GM18502 (cell line): ENCODE results near the gene KLRC3.
"Not testable (repeated sequence)": the region's sequence is repeated elsewhere in the genome, so short reads cannot be mapped to it uniquely, and the experiment has no call there.

ENCODE experiments used
- ATAC-seq: cut with Tn5 transposase; IDR thresholded peaks from one replicate; pipeline ENCODE4 v1.9.1; 2021; ENCODE audit warnings: mild to moderate bottlenecking; ENCODE audit not compliant: unreplicated experiment, poor library complexity

The KLRC3 gene

GRCh38 chr12:10420334-10420733 lies at the start of gene KLRC3:
Gene KLRC3 (minus strand): TSS chr12:10420595. CDS start chr12:10420550, 45 bp downstream.
- not testable (repeated sequence) for ATAC-seq

- no peak for ATAC-seq
Observed at GRCh38 chr12:10469701-10470100, 49.3 kb upstream of the KLRC3 start.

- ATAC-seq: no peak
Observed at GRCh38 chr12:10466311-10466710, 45.9 kb upstream of the KLRC3 start.

GRCh38 chr12:10457760-10458159 lies 37.4 kb upstream of the KLRC3 start:
- no peak for ATAC-seq

GRCh38 chr12:10456856-10457255 lies 36.5 kb upstream of the KLRC3 start:
- ATAC-seq: no peak

- ATAC-seq: no peak
Observed at GRCh38 chr12:10455766-10456165, 35.4 kb upstream of the KLRC3 start.

- no peak for ATAC-seq
Observed at GRCh38 chr12:10454531-10454930, 34.1 kb upstream of the KLRC3 start.

GRCh38 chr12:10453156-10453555 lies 32.8 kb upstream of the KLRC3 start, which contains the start of gene KLRC1:
Gene KLRC1 (minus strand): TSS chr12:10453377. CDS start chr12:10451156, 2,221 bp downstream.
- no peak for ATAC-seq

- no peak for ATAC-seq
Observed at GRCh38 chr12:10448236-10448635, 27.8 kb upstream of the KLRC3 start.

GRCh38 chr12:10446052-10446451 lies 25.7 kb upstream of the KLRC3 start:
- ATAC-seq: not testable (repeated sequence)

- not testable (repeated sequence) for ATAC-seq
Observed at GRCh38 chr12:10441144-10441543, 20.7 kb upstream of the KLRC3 start.

- not testable (repeated sequence) for ATAC-seq
Observed at GRCh38 chr12:10439608-10440274, 19.3 kb upstream of the KLRC3 start.

- ATAC-seq: not testable (repeated sequence)
Observed at GRCh38 chr12:10437601-10438000, 17.2 kb upstream of the KLRC3 start.

GRCh38 chr12:10435816-10436215 lies 15.4 kb upstream of the KLRC3 start, which contains the start of gene KLRC2:
Gene KLRC2 (minus strand): TSS chr12:10436010. CDS start chr12:10435986, 24 bp downstream.
- ATAC-seq: not testable (repeated sequence)

GRCh38 chr12:10430623-10431022 lies 10.2 kb upstream of the KLRC3 start:
- ATAC-seq: not testable (repeated sequence)

- not testable (repeated sequence) for ATAC-seq
Observed at GRCh38 chr12:10425938-10426337, 5.5 kb upstream of the KLRC3 start.

GRCh38 chr12:10424260-10424899 lies 4.0 kb upstream of the KLRC3 start:
- ATAC-seq: not testable (repeated sequence)

- ATAC-seq: not testable (repeated sequence)
Observed at GRCh38 chr12:10422159-10422558, 1.8 kb upstream of the KLRC3 start.

GRCh38 chr12:10409392-10409791 lies 11.0 kb downstream of the KLRC3 start, which contains the start of gene KLRC4:
Gene KLRC4 (minus strand): TSS chr12:10409757. CDS start chr12:10409575, 182 bp downstream.
- no peak for ATAC-seq

- no peak for ATAC-seq
Observed at GRCh38 chr12:10408842-10409241, 11.6 kb downstream of the KLRC3 start.

- ATAC-seq: no peak
Observed at GRCh38 chr12:10406725-10407124, 13.7 kb downstream of the KLRC3 start.
